B cell (primary cell): ENCODE measurements around the gene PDXK. TPM values are rescaled to one million over a fixed set of nuclear protein-coding genes. Genes with fewer than 3 reads are reported as not detected.

ENCODE experiments used
- ATAC-seq: fragments of 200-7000 bp; cut with Tn5 transposase; one replicate; pipeline ENCODE4 v1.10.0; 2021; ENCODE audit warnings: low read depth, mild to moderate bottlenecking, moderate number of reproducible peaks, moderate library complexity
- CTCF ChIA-PET: fragments of 350-600 bp; sonication (Branson Sonifier 250); formaldehyde crosslinking; loops from one replicate; lab custom pipeline; 2021; ENCODE audit warnings: antibody characterized with exemption, inconsistent platforms; lab: Charles Lee
- POLR2A ChIA-PET: fragments of 350-600 bp; sonication (Branson Sonifier 250); formaldehyde crosslinking; loops from one replicate; lab custom pipeline; 2021; ENCODE audit warnings: antibody characterized with exemption; lab: Charles Lee
- DNase-seq: peaks from one replicate; pipeline ENCODE4 v3.0.0; 2013
- H2AFZ ChIP-seq: 2 replicates; pipeline ENCODE4 v1.6.1; 2012; ENCODE audit warnings: mild to moderate bottlenecking, low read depth, low read length; ENCODE audit not compliant: insufficient read depth, poor library complexity, severe bottlenecking
- H3K27ac ChIP-seq, 2 donors: 1 replicate in 1 of 2; 2 replicates in 1 of 2; pipeline ENCODE4 v1.5.1; 2012 to 2013; ENCODE audit warnings: low read length in 2 of 2, mild to moderate bottlenecking in 2 of 2, moderate library complexity in 1 of 2
- H3K27me3 ChIP-seq, 4 experiments: fragments of 200-600 bp in 1 of 4; sonication (generic) in 1 of 4; replicated peaks in 1 of 4; 1 replicate in 2 of 4; 2 replicates in 2 of 4; pipeline versions ENCODE4 v1.6.1 to v1.7.0; 2013 to 2016; ENCODE audit warnings: low read length in 3 of 4, mild to moderate bottlenecking in 2 of 4, mixed read lengths in 1 of 4, moderate library complexity in 1 of 4; ENCODE audit not compliant: insufficient read depth in 4 of 4, control insufficient read depth in 3 of 4; ENCODE audit errors: control extremely low read depth in 1 of 4
- H3K36me3 ChIP-seq, 2 experiments: replicated peaks in 1 of 2; 1 replicate in 1 of 2; 2 replicates in 1 of 2; pipeline versions ENCODE4 v1.6.1 to v1.7.1; 2013; ENCODE audit warnings: low read length in 1 of 2; ENCODE audit not compliant: insufficient read depth in 2 of 2, control insufficient read depth in 1 of 2; ENCODE audit errors: control extremely low read depth in 1 of 2, extremely low read depth in 1 of 2
- H3K4me1 ChIP-seq, 2 donors: fragments of 200-600 bp in 1 of 2; sonication (generic) in 1 of 2; 1 replicate in 1 of 2; 2 replicates in 1 of 2; pipeline versions ENCODE4 v1.5.1 to v1.6.1; 2013 to 2017; ENCODE audit warnings: low read length in 2 of 2; ENCODE audit not compliant: control insufficient read depth in 2 of 2, insufficient read depth in 2 of 2
- H3K4me2 ChIP-seq: replicated peaks from 2 replicates; pipeline ENCODE3; 2012; ENCODE audit warnings: mild to moderate bottlenecking, low read depth, low read length; ENCODE audit not compliant: poor library complexity, severe bottlenecking
- H3K4me3 ChIP-seq, 5 experiments: fragments of 200-600 bp in 1 of 5; sonication (generic) in 1 of 5; 1 replicate in 3 of 5; 2 replicates in 2 of 5; pipeline versions ENCODE4 v1.5.1 to v1.7.0; 2011 to 2016; ENCODE audit warnings: low read length in 4 of 5, mild to moderate bottlenecking in 4 of 5, low read depth in 2 of 5, control low read depth in 1 of 5, moderate library complexity in 1 of 5; ENCODE audit not compliant: insufficient read depth in 1 of 5; ENCODE audit errors: control extremely low read depth in 1 of 5, extremely low read depth in 1 of 5
- H3K79me2 ChIP-seq: fragments of 200-600 bp; sonication (generic); one replicate; pipeline ENCODE4 v1.6.0; 2016; ENCODE audit warnings: low read length; ENCODE audit not compliant: control insufficient read depth, insufficient read depth
- H3K9ac ChIP-seq: fragments of 200-600 bp; sonication (generic); 2 replicates; pipeline ENCODE4 v1.6.1; 2017; ENCODE audit warnings: mild to moderate bottlenecking, low read length, moderate library complexity
- H3K9me3 ChIP-seq, 3 donors: one replicate each; pipeline versions ENCODE4 v1.6.1 to v1.7.1; 2013; ENCODE audit warnings: low read length in 2 of 3; ENCODE audit not compliant: control insufficient read depth in 2 of 3, insufficient read depth in 1 of 3; ENCODE audit errors: control extremely low read depth in 1 of 3
- H4K20me1 ChIP-seq: 2 replicates; pipeline ENCODE4 v1.6.0; 2012; ENCODE audit warnings: mild to moderate bottlenecking, low read length; ENCODE audit not compliant: insufficient read depth, control insufficient read depth, poor library complexity, severe bottlenecking
- H3K27ac Mint-ChIP-seq: one replicate; pipeline ENCODE4 v1.8.0; 2021; ENCODE audit warnings: mixed read lengths
- H3K27me3 Mint-ChIP-seq: one replicate; pipeline ENCODE4 v1.8.0; 2021; ENCODE audit warnings: mixed read lengths
- H3K4me1 Mint-ChIP-seq: one replicate; pipeline ENCODE4 v1.8.0; 2021; ENCODE audit warnings: mixed read lengths
- H3K4me3 Mint-ChIP-seq: one replicate; pipeline ENCODE4 v1.8.0; 2021; ENCODE audit warnings: mixed read lengths
- H3K9me3 Mint-ChIP-seq: one replicate; pipeline ENCODE4 v1.8.0; 2022; ENCODE audit warnings: mixed read lengths; ENCODE audit not compliant: insufficient read depth
- CTCF ChIP-seq: fragments of 200-600 bp; IDR thresholded peaks from one replicate; pipeline ENCODE4 v1.8.0; 2022; ENCODE audit warnings: antibody characterized with exemption, mild to moderate bottlenecking
- EZH2 ChIP-seq: IDR thresholded peaks from 2 replicates; pipeline ENCODE4 v1.6.1; 2012; ENCODE audit warnings: borderline replicate concordance, low read depth, mild to moderate bottlenecking, moderate library complexity, low read length; ENCODE audit not compliant: insufficient read depth, poor library complexity, severe bottlenecking
- WGBS: methylation state at CpG from one replicate; pipeline ENCODE4 v1.1.5; 2013; ENCODE audit warnings: missing lambda C conversion rate; ENCODE audit not compliant: insufficient coverage; 5-methylcytosine and 5-hydroxymethylcytosine counted together
- intact Hi-C: fragments of 100-400 bp; cut with micrococcal nuclease; formaldehyde crosslinking; loops from one replicate; pipeline ENCODE4 v1.10.0; 2022
- polyA plus RNA-seq: library from polyadenylated mRNA; depleted of rRNA; stranded (reverse); fragments of >200 nt; gene quantifications from 2 replicates; pipeline ENCODE4 v1.2.3, GENCODE V29; 2012
- total RNA-seq, 2 donors: library from RNA; stranded (reverse); fragments of 120-200 nt in 1 of 2; gene quantifications; 1 replicate in 1 of 2; 2 replicates in 1 of 2; pipeline versions ENCODE4 v1.2.3 to v1.2.4, GENCODE V29; 2013 to 2022

PDXK gene
- total and polyA plus RNA-seq, 2 donors (not counting 1 experiment from before 2014, with no cell fraction given), result 31.1 to 102 TPM

- H3K27me3 Mint-ChIP-seq, result peaks cover 7% of the 10 kb centered on the region
- intact Hi-C loops, result no loop called here
- Histone ChIP-seq H3K4me2 (no peak overlapping the region), H3K4me3 (no peak overlapping the region), H2AFZ (no peak overlapping the region), H3K4me1 (no peaks in the 10 kb centered on the region), H3K79me2 (peaks cover under 1% of the 10 kb centered on the region), H3K9me3 (peaks cover 0 to 6% (median 0%) of the 10 kb centered on the region in 3 donors), H3K27ac (no peak overlapping the region), H3K27me3 (no peaks in the 10 kb centered on the region), H3K36me3 (peaks cover 0 to 12% of the 10 kb centered on the region in 2 experiments), H4K20me1 (peaks cover under 1% of the 10 kb centered on the region), H3K9ac (no peak overlapping the region)
- TF ChIP-seq EZH2 (no peak), CTCF (no peak)
- H3K4me1 Mint-ChIP-seq, result peaks cover 13% of the 10 kb centered on the region
- WGBS, result 89% methylated on average over 10 of the region's 11 CpGs
- ChIA-PET CTCF (interaction anchor here (0.5 kb wide), 1 partner anchor 36 kb away, joined by 4 read pairs; no protein-coding TSS in a partner anchor), POLR2A (no interaction called here)
- no peak overlapping the region for H3K27ac Mint-ChIP-seq
- no peak overlapping the region for H3K4me3 Mint-ChIP-seq
- DNase-seq (no peak), ATAC-seq (no peak)
- H3K9me3 Mint-ChIP-seq, result no peaks in the 10 kb centered on the region
Measured at GRCh38 chr21:43769325-43769958, 50.5 kb downstream of the PDXK start.

GRCh38 chr21:43770066-43770655 lies 51.2 kb downstream of the PDXK start:
- Histone ChIP-seq H3K9me3 (peaks cover 0 to 6% (median 0%) of the 10 kb centered on the region in 3 donors), H3K4me2 (no peak overlapping the region), H3K4me1 (peaks cover 1 to 2% of the 10 kb centered on the region in 2 donors), H3K27ac (no peak overlapping the region), H4K20me1 (peaks cover 8% of the 10 kb centered on the region), H3K4me3 (no peak overlapping the region), H3K36me3 (peaks cover 0 to 12% of the 10 kb centered on the region in 2 experiments), H2AFZ (no peak overlapping the region), H3K9ac (no peak overlapping the region), H3K27me3 (no peaks in the 10 kb centered on the region), H3K79me2 (peaks cover 3% of the 10 kb centered on the region)
- TF ChIP-seq CTCF (no peak), EZH2 (no peak)
- no peak for DNase-seq
- ATAC-seq, result no peak
- ChIA-PET CTCF (no interaction called here), POLR2A (no interaction called here)
- H3K27ac Mint-ChIP-seq, result no peak overlapping the region
- H3K4me1 Mint-ChIP-seq, result peaks cover 14% of the 10 kb centered on the region
- peaks cover 7% of the 10 kb centered on the region for H3K27me3 Mint-ChIP-seq
- intact Hi-C loops, result no loop called here
- WGBS, result 97% methylated on average over 16 of the region's 21 CpGs
- no peak overlapping the region for H3K4me3 Mint-ChIP-seq
- no peaks in the 10 kb centered on the region for H3K9me3 Mint-ChIP-seq
